Activated T-helper 1 cell treated with anti-CD3 and anti-CD28 coated beads, Interleukin-2, amount 50 U/mL, for 16 hours (primary cell): ENCODE results near the gene GPR108.

Experiments
- DNase-seq, 2 donors: peaks; one replicate each; pipeline ENCODE4 v3.0.0-alpha.2; 2020; ENCODE audit warnings: low read depth in 1 of 2, low spot score in 1 of 2

GPR108 gene

DNA sequence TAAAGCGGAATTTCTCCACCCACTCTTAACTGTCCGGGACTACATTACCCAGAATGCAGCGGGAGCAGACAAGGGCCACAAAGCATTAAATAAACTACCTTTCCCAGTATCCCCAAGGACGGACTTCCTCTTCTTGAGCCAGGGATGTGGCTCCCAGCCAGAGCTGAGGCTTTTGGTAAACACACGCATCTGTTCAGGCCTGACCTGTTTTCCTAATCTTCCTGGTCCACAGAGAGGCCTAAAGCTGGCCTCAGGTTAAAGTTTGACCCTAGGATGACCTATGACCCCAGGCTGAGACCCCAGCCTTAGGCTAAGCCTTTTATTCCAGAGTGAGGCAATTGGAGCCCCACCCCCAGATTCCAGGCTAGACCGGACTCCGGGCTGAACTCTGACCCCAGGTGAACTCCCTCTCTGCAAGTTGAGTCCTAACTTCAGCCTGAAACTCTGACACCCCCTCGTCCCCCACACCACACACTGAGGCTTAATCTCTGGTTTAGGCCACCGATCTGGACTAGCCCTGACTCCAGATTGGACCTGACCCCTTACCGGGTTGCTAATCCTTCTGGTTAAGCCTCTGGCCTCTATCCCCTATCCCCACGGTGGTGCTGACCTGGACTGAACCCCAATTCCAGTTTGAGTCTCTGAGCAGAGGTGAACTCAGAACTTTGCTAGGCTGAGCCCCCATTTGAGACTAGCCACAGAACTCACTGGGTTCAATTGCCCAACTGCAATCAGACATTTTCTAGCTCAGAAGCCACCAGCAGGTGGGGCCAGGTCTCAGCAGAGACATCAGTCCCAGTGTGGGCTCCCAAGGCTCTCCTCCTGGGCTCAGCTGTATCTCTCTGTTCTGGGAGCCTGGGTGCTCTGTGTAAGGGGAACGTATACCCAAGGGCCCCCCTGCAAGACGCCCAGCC lies 750 bp upstream of the GPR108 start:
- peak; percentile 36 to 48 for DNase-seq

DNA sequence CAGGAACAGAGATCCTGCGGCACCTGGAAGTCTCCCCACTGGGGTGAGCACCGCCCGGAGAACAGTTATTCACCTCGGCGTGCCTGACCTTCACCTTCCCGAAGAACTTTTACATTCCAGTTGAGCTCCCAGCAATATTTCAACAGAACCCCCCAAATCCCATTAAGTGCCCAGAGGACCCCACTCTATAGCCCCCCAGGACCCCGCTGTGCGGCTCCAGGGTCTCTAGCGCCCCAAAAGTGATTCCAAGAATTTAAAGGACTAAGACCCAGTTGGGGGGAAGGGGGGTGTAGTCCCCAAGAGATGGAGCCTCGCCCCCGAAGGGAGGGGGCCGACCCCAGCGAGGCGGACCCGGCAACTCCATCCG lies 480 bp downstream of the GPR108 start:
- no peak for DNase-seq

DNA sequence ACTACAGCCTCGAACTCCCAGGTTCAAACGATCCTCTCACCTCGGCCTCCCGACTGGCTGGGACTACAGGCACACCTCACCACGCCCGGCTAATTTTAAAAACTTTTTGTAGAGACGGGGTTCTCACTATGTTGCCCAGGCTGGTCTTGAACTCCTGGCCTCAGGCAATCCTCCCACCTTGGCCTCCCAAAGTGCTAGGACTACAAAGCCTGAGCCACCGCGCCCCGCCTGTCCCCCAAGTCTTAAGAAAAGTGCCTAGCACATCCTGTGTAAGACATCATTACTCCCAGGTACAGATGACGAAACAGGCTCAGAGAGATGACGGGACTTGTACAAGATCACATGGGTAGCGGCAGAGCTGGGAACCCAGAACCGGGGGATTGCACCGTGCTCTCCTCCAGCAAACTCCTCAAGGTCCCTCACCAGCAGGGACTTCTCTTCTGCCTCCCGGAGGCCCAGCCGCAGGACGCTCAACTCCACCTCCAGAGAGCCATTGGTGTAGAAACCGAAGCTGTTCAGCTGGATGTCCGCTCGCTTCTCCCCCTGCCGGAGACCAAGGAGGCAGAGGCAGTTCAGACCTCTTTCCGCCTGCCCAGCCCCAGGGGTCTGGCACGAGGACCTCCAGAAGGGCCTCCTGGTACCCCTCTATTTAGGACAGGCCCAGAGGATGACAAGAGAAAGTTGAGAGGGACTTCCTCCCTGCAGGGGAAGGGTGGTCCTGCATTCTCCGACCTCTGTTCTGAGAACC lies 1.0 kb downstream of the GPR108 start:
- DNase-seq: peak; percentile 30 to 49

DNA sequence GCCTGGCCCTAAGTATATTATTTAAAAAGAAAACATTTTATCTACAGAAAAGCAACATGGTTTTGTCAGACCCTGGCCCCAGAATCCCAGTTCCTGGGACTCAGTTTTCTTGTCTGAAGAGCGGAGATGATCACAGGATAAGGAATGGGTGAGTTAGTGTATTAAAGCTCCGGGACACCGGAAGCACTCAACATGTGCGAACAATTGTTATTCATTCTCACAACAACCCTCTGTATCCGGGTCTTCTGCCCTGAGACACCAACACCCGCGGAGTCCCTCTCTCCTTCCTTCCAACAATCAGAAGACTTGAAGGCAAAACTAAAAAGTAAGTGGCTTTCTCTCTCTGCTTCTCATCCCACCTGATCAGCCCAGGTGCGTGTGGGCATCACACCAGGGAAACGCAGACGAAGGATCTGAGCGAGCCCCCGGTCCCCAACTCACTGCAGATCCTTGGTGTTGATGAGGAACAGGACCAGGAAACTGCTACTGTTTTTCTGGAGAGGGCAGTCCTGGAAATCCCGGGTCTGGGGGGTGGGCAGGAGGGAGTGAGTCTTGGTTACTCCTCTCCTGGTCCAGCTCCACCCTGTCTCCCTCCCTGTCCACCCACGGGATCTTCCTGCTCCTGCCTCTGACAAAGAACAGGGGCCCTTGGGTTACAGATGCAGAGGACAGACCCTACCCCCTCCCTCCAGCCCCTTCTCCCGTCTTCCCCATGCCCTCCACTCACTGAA lies 2.0 kb downstream of the GPR108 start:
- no peak for DNase-seq

DNA sequence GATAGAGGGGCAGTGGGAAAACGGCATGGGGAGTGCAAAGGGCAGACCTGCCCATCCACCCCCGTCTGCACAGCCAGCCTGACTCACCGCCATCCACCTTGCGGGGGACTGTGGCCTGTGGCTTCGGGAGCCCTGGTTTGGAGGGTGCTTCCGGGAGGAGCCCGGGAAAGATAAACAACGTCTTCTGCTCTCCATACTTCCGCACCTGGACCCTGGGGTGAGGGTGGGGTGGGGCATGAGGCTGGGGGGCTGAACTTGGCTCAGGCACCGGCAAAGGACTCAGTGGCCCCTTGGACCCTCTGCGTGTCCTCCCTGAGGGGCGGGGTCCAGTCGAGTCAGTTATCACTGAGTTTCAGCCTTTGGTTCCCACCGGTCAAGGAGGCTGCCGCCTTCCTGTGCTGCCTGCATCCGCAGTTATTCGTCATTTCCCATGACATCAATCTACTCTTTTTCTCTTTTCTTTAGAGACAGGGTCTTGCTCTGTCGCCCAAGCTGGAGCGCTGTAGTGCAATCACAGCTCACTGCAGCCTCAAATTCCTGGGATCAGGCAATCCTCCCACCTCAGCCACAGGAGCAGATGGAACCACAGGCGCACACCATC lies 3.2 kb downstream of the GPR108 start:
- DNase-seq: no peak

DNA sequence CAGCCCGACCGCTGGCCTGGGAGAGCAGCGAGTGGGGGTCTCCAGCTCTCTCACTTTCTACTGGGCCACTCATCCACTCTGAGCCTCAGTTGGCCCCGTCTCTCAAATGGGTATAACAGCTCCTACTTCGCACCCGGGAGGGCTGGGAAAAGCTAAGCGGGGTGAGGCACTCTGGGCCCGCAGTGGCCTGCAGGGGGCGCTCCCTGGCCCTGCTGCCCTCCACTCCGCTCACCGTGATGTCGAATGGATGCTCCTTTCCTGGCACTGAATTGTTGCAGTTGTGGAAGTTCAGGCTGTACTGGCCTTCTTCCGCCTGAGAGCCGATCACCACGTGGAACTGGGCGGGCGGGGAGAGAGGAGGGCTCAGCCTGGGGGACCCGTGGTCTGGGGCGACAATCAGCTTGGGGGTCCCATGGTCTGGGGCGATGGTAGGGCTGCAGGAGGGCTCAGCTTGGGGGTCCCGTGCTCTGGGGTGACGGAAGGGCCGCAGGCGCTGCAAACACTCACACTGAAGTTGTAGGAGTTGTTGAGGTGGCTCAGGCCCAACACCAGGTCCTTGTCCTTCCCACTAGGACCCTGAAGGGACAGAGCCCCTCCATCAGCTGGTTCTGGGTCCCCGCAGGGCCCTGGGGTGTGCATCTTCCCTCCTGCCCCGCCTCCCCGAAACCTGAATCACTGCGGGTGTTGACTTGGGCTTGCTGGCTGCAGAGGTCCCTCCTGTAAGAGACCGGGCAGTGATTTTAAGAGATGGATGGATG lies 3.9 kb downstream of the GPR108 start:
- DNase-seq: no peak

DNA sequence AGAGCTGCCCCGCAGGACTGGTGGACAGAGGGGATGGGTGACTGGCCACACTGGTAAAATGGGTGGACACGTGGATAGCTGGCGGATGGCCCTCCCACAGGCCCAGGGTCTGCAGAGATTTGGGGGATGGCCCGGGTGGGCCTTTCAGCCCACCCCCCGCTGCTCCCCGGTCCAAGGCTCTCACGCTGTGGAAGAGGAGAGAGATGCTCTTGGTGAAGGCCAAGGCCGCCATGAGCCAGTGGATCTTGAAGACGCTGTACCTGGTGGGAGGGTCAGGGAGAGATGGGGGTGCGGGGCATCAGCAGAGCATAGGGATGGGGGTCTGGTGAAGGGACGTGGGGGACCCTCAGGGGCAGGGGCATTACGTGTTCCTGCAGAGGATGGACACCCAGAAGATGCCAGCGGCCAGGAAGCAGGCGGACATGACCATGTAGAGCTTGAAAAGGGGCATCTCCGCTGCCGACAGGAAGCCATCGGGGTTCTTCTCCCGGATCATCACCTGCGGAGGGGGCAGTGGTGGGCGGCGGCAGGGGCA lies 4.5 kb downstream of the GPR108 start:
- no peak for DNase-seq

DNA sequence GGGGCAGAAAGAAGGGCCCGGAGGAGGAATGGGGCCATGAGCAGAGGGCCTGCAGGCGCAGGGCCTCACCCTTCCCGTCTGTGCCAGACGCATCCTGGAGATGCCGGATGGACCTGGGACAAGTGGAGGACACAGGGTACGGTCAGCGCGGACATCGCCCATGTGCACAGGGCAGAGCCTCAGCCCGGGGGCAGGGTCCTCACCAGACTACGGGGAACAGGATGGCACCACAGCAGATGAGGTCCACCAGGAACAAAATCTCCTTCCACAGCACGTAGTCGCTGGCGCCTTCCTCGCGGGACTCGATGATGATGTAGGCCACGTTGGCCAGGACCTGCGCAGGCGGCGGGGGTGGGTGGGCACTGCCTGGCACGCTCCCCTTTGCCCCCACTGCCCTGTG lies 5.6 kb downstream of the GPR108 start:
- no peak for DNase-seq

DNA sequence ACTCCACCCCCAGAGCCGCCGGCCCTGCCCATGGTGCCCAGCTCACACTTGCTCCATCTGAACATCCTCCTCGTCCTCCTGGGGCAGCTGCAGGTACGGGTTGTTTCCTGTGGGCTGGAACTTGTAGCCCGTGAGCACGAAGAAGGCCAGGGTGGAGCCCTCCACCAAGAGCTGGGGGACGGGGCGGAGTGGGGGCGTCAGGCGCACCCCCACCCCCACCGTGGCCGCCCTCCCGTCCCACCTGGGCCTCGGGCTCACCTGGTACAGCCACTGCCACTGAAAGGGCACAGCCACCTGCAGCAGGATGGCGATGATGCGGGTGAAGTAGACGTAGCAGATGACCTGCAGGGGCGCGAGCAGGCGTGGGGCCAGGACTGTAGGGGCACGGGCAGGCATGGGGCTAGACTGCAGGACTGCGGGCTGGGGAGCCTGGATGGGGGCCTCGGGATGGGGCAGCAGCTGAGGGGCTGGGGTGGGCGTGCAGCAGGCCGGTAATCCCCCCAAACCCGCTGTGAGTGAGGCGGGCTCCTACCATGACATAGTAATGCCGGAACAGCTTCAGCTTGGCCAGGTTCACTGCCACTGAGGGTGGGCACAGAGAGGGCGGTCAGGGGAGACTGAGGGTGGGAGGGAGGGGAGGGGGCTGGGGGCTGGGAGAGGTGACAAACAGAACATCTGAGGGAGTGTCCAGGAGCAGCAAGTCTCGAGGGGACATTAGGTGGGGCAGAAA lies 6.3 kb downstream of the GPR108 start:
- no peak for DNase-seq

DNA sequence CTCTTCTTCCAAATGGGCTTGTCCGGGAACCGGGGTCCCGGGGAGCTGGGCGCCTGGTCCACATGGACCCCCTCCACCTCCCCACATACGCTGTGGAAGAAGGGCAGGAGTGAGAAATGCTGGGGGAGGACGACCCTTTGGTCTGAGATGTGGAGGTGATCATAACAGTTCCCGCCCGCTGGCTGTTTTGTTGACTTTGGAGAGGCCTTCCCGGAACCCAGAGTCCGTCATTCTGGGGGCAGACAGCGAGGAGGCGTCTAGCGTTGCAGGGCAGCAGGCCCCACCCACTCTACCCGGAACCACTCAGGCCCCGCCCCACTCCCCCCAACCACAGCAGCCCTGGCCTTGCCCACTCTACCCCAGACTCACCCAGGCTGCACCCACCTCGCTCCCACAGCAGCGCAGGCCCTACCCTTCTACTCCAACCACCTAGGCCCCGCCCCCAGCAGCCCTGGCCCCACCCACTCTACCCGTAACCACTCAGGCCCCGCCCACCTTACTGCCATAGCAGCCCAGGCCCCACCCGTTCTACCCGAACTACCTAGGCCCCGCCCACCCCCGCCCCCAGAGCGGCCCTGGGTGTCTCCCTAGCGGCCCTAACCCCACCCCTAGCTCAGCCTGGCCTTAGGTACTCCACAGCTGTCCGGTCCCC lies 7.1 kb downstream of the GPR108 start:
- DNase-seq: no peak

DNA sequence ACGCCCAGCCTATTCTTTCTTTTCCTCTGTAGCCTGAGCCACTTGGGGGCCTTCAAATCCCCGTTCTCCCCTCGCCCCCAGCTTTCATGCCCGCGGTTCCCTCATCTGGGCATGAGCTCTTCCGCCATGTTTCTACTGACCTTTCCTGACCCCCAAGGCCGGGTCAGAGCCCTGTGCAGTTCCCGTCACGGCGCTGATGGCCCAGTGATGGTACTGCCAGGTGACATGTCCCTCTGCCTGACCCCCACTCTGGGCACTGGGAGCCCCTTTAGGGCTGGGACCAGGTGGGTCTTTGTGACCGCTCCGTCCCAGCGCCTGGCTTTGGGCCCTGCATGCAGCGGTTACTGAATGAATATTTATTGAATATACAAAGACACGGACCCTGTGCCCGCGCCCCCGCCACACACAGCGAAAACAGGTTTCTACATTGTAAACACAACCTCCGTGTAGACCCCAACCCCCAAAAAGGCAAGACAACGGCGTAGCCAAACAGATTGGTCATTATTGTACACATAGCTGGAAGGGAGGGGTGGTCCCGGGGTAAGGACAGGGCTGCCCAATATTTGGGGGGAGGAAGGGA lies 7.7 kb downstream of the GPR108 start:
- DNase-seq: no peak

DNA sequence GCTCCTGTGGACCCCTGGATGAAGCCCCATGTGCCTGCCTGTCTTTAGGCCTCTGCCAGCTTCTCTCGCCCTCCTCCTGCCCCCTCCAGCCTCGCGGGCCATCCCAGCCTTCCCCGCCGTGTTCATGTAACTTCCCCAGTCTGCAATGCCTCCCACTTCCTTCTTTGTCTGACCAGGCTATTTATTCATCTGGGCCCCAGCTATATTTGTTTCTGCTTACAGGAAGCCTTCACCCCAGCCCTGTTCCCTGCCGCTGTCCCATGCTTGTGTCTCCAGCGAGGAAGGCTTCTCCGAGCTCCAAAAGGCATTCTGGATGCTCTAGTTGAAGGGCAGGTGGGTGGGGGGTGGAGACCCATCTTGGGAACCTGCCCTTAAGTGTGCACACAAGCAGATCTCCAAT lies 9.0 kb downstream of the GPR108 start:
- DNase-seq: no peak

DNA sequence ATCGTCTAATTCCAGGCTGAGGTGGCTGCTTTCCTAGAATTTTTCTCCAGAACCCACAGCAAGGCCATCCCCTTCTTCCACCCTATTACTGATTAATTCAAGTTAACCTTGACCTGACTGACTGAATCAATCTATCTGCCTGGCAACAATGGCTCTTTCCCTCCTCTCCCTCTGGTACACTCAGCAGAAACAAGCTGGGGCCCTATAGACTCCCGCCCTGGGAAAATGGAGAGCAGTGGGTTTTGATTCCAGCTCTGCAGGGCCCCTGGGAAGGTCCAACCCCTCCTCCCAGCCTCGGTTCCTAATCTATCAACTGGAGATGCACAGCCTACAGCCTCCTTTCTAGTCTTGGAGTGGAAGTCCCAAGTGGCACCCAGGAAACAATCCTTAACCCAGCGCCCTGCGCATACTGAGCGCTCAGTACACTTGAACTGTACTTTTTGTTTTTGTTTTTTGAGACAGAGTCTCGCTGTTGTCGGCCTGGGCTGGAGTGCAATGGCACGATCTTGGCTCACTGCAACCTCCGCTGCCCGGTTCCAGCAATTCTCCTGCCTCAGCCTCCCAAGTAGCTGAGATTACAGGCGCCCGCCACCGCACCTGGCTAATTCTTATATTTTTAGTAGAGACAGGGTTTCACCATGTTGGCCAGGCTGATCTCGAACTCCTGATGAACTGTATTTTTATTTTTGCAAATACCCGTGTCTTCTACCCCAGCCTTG lies 11.7 kb downstream of the GPR108 start:
- DNase-seq: no peak

DNA sequence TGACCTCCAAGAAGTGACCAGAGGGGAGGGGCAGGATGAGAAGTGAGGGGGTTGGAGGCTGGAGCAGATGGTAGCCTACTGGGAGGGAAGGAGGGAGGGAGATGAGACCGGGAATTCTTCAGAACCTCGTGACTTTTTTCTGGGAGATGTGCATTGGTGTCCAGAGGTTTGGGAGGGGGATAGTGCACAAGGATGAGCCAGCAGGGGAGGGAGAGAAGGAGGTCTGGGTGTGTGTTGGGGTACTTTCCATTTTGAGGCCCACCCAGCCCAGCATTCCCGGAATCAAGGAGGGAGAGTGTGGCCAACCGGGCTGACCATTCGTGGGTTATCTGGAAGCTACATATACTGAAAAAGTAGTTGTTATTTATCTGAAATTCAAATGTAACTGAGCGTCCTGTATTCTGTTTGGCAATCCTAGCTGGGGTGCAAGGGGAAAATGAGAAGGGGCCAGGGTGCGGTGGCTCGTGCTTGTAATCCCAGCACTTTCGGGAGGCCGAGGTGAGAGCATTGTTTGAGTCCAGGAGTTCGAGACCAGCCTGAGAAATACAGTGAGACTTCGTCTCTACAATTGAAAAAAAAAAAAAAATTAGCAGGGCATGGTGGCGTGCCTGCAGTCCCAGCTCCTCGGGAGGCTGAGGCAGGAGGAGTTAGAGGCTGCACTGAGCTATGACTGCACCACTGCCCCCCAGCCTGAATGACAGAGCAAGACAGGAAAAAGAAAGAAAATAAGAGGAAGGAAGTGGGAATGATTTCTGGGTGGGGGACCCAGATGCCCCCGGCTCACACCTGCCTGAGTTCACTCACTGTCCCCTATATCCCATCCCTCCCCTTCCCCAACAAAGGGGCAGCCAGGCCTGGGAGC lies 12.5 kb downstream of the GPR108 start:
- no peak for DNase-seq

DNA sequence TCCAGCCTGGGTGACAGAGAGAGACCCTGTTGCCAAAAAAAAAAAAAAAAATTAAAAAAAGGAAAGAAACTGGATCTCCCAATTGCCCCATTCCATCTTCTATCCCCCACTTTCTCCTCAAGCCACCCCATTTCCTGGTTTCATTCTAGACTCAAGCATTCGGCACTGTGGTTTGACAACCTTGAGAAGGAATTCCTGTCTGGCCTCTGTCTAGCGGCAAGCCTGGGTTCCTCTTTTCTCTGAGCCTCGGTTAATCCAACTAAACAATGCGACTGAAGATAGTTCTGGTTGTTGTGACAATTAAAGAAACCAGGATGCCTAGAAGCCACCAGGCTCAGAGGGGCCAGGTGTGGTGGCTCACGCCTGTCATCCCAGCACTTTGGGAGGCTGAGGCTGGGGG lies 13.6 kb downstream of the GPR108 start:
- no peak for DNase-seq

DNA sequence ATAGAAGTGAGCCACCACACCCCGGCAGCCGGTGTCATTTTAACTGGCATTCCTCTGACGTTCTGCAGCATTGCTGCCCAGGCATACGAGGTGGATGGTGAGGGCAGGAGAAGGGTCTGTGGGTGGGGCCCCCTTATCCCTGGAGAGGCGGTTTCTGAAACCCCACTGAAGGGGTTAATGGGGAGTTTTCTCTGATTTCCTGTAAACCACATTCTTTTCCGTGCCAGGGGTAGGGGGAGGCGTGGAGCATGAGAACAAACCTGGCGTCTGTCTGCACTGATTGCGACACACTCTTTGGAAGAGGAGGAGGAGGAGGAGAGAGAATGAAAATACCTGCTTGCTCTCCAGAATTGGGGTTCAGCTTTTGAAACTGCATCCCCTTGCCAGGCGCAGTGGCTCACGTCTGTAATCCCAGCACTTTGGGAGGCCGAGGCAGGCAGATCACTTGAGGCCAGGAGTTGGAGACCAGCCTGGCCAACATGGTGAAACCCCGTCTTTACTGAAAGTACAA lies 14.2 kb downstream of the GPR108 start:
- DNase-seq: no peak

DNA sequence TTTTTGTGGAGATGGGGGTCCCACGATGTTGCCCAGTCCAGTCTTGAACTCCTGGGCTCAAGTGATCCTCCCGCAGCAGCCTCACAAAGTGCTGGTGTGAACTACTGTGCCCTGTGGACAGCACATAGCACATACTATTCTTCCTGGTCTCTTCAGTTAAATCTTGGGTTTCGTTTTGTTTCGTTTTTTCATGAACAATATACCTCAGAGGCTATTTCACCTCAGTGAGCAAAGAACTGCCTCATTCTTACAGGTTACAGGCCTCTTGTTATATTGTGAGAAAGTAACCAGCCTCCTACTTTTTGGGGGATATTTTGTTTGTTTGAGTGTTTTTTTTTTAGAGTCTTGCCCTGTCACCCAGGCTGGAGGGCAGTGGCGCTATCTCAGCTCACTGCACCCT lies 15.6 kb downstream of the GPR108 start:
- no peak for DNase-seq
